SW 1271 (cell line): ENCODE data around the gene MAP2K6.
"Not testable (repeated sequence)": the region's sequence is repeated elsewhere in the genome, so short reads cannot be mapped to it uniquely, and the experiment has no call there.

ENCODE experiments used
- DNase-seq, 2 experiments: peaks; one replicate each; lab custom pipeline; 2025; lab: John Stamatoyannopoulos, UW

MAP2K6 gene

DNA sequence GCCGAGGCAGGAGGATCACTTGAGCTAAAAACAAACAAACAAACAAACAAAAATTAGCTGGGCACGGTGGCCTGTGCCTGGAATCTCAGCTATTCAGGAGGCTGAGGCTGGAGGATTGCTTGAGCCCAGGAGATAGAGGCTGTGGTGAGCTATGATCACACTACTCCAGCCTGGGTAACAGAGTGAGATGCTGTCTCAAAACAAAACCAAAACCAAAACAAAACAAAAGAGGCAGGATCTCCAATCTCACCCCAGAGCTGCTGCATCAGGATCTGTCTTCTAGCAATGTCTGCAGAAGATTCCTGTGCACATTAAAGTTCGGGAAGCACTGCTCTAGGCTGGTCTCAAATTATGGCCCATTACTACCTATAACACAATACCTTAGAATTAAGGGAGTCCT is 43.1 kb downstream of the MAP2K6 start:
- no peak for DNase-seq

- no peak for DNase-seq
These were observed 46.7 kb downstream of the MAP2K6 start for GRCh38 chr17:69460963-69461922.

GRCh38 chr17:69461951-69462369 is 47.5 kb downstream of the MAP2K6 start:
- DNase-seq, result no peak

DNA sequence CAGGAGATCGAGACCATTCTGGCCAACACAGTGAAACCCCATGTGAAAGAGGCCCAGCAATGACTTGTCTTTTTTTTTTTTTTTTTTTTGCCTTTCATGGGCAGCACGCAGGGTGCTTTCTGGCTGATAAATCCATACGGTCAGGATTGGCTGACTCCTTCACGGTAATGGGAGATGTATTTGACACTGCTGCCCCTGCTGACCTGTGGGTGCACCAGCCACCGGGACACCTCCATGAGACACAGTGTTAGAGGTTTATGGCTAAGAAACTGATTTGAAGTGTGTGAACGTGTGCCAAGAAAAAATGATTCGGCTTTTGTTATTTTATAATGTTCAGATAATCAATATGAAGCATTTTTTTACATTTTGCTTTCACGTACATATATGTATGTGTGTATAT is 48.4 kb downstream of the MAP2K6 start:
- DNase-seq, result no peak

DNA sequence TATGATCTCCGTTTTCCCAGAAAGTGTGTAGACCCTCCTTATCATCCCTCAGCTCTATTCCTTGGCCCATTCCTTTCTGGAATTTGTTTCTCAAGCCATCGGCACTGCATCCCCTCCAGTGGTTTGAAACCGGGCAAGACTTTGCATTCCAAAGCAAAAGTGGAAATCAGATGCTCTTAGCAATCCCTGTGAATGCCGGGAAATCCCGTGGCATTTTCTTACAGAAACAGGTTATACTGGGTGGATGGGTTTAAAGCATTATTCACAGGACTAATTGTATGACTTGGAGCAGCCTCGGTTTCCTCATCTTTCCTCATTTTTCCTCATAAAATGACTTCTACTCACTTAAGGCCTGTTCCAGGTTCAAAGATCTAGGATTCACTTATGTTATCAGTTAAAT is 52.0 kb downstream of the MAP2K6 start:
- no peak for DNase-seq

DNA sequence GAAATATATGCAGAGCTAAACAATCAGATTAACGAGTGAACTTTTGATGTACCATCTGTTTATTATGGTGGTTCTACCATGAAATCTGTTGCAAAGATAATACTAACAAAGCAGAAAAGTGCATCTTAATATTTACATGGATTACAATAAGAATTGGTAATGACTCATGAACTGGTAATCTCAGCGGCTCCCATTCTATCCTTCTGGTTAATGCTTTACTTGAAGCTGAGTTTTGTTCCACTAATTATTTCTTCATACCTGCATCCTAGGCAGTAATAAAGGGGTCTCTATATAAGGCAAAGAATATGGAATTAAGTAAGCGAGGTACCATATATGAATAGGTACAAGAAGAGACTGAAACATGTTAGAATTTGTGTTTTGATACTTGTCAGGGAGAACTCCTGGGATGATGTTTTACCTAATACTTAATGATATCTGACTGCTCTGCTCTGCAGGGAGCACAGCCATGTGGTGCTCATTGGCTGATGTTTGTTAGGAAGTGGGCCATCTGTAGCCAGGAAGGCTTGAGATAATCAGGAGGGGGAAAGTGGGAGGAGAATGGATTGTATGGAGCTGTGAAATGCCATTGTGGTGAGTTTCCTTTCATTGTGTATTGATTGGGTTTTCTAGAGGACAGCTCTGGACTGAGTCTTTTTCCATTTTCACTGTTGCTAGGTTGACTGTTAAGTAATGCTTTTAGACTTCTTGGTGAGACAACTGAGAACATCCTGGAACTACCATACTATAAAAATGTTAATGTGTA is 52.6 kb downstream of the MAP2K6 start:
- no peak for DNase-seq

DNA sequence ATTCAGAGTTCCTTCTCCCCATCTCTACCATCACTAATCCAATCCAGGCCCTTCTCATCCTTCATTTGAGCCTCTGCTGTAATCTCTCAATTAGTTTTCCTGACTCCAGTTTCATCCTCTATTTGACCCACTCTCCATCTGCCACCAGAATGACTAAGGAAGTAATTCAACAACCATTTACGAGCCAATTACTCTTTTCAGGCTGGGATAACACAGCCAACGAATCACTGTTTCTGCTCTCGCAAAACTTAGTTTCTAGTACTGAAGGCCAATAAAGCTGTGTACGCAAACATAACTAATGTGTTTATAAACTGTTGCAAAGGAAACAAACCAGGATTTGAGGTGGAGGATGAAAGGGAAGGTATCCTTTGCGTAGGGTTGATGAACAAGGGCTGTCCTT is 53.7 kb downstream of the MAP2K6 start:
- no peak for DNase-seq

DNA sequence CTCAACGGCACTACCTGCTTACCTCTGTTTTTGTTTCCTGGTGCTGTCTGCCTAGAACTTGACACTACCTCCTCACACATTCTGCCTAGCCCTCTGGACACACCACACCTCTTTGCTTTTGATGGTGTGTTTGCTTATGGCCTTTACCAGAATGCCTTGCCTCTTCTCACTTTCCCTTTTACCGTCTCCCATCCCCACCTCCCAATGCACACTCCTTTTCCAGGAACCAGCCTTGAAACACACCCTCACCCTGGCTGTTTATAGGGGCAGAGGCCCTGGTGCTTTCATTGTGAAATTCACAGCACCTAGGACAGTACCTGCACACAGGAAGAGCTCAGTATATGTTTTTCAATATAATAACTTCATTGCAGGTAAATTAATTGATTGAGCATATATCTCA is 56.2 kb downstream of the MAP2K6 start:
- no peak for DNase-seq

DNA sequence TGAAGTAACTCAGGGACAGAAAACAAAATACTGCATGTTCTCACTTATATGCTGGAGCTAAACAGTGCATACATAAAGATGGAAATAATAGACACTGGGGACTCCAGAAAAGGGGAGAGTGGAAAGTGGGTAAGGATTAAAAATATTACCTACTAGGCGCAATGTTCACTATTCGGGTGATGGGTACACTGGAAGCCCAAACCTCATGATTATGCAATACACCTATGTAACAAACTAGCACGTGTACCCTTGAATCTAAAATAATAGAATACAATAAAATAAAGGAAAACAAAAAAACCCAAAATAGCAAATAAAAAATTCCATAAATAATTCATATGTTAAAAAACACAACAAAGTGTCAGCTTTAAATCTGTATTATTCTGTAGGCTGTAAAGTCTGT is 56.9 kb downstream of the MAP2K6 start:
- DNase-seq, result no peak

GRCh38 chr17:69473841-69474831 is 59.6 kb downstream of the MAP2K6 start:
- no peak for DNase-seq

DNA sequence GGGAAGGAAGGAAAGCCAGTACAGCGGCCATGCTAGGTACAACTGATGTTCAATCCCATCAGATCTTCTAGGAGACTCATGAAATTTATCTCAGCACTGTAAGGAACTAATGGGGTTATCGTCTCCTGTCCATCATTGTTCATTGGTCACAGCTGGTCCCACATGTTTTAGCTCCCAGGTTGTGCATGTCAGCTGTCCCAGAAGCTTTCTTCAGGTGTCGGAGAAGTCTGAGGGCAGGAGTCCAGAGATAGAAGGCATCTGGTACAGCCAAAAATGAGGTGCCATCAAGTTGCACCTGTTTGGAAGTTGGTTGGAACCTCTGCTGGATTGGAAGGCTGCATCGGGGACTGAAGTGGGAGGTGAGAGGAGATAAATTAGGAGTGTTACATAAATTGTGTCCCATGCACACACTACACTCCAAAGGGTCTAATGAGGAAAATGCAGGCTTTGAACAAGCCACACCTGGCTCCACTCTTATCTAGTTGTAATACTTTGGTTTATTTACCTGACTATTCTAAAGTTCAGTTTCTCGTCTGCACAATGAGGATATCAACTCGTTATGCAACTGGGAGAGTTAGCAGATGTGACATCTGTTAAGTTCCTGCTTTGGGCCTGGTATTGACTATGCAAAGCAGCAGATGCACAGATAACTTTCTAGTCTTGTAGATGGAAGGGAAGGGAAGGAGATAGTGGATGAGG is 62.9 kb downstream of the MAP2K6 start:
- no peak for DNase-seq

GRCh38 chr17:69477903-69478266 is 63.4 kb downstream of the MAP2K6 start:
- no peak for DNase-seq

DNA sequence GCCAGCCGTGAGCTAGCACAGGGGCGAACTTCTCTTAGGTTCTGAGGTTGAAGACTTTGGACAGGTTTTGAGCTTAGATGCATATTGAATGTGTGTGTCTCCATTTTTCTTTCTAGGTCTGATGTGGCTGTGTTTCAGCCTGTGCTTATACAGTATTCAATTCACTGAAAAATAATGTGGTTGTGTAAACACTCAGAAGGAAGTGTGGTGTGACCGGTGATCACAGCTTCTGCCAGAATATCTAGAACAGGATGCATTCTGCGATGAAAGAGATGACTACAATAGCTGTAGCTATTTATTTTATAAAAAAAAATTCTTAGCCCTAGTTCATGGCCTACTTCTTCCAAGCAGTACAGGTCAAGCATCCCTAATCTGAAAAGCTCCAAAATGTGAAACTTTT is 64.4 kb downstream of the MAP2K6 start:
- no peak for DNase-seq

DNA sequence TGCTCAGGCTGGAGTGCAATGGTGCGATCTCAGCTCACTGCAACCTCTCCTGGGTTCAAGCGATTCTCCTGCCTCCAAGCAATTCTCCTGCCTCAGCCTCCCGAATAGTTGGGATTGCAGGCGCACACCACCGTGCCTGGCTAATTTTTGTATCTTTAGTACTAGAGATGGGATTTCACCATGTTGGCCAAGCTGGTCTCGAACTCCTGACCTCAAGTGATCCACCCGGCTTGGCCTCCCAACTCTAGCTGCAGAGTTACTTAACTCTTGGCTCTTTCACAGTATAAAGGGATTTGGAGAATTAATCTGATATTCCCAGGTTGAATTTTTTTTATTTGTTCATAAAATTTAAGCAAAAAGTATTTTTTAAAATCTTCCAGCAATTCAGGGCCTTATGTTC is 65.3 kb downstream of the MAP2K6 start:
- DNase-seq, result not testable (repeated sequence)

GRCh38 chr17:69480245-69480644 is 65.7 kb downstream of the MAP2K6 start:
- no peak for DNase-seq

DNA sequence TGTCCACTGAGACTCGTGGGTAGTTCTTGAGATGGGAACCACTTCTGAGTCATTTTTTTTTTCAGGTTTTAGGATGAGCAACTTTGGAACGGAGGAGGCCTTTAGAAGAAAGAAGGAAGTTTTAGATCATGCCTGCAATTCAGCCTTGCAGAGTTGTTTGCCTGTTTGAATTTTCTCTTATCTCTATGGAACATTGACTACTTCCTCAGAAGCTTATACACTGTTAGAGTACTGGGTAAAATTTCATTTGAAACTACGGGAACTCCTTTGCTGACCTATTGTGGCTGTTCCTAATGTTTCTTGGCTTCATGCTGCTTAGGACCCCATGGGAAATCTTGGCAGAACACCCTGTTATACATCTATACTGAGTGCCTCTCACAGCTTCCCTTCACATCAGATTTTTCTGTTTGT is 70.8 kb downstream of the MAP2K6 start:
- no peak for DNase-seq

DNA sequence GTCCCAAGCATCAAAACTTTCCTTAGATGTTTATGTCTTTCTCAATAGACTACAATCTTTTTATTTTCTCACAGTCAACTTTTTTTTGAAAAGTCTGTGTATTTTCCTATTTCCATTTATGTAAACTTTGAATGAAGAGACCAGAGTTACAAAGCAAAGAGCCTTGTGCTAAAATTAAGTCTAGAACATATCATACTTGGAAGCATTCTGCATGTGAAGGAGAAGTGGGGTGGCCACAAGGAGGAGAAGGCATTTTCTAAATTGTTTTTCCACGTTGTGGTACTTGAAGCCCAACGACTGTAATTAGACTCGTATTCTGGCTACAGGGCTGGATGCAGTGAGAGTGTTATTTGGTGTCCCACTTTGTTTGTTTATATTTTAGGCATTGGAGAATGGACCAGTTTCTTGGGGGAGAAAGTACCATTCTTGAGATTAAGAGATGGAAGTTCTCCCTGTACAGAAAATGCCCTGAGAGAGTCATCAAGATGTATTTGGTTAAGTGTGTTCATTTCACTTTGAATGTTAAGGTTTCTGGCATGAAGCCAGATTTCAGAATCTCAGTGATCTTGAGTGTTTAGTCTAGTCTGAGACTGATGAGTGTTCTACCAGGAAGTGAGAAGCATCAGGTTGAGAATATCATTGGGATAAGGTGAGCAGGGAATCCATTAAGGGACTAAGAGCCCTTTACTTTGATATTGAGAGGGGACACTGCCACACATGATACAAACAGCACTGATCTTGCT is 71.6 kb downstream of the MAP2K6 start:
- DNase-seq, result no peak

GRCh38 chr17:69486779-69487637 is 72.5 kb downstream of the MAP2K6 start:
- DNase-seq, result no peak

GRCh38 chr17:69489313-69489712 is 74.8 kb downstream of the MAP2K6 start:
- DNase-seq, result no peak
